Stimulated activated CD4-positive, alpha-beta T cell treated with anti-CD3 and anti-CD28 coated beads, Interleukin-12 subunit alpha, Interleukin-12 subunit beta, amount 100 ng/mL, for 24 hours (primary cell): Measurements from ENCODE around the gene CHST1.

Experiments used
- DNase-seq, 2 experiments: peaks; one replicate each; pipeline ENCODE4 v3.0.0-alpha.2; 2020; ENCODE audit warnings: low read depth in 2 of 2

The CHST1 gene, protein sequence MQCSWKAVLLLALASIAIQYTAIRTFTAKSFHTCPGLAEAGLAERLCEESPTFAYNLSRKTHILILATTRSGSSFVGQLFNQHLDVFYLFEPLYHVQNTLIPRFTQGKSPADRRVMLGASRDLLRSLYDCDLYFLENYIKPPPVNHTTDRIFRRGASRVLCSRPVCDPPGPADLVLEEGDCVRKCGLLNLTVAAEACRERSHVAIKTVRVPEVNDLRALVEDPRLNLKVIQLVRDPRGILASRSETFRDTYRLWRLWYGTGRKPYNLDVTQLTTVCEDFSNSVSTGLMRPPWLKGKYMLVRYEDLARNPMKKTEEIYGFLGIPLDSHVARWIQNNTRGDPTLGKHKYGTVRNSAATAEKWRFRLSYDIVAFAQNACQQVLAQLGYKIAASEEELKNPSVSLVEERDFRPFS

DNA sequence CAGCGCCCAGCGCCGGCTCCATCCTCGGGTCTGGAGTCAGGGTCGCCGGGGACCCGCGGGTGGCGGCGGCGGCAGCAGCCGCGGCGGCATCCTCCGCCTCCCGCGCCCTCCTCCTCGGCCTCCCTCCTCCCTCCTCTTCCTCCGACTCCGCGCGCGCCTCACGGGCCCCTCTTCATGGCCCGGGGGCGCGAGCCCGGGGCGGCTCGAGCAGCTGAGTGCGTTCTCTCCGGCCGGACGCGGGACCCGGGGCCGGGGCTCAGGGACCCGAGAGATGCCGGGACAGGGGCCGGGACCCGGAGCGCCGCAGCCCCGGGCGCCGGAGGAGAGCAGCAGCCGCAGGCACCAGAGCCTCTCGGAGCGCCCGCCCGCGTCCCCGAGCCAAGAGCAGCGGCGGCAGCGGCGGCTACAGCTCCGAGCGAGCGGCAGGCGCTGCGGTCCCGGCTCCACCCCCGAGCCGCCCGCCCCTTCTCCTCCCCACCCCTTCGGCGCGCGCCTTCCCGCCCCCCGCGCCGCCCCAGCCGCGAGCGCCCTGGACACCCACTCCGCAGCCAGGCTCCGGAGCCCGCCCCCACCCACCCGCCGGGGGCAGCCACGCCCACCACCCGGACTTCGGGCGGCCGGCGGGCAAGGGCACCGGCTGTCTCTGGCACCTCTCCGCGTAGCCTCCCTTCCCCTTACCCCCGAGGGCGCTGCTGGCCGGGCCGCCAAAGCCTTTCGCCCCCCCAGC, at the start of gene CHST1:
TSS of gene CHST1 (minus strand) at position 417 of the 727 bp plus-strand sequence. CDS start 14,699 bp downstream, outside the sequence.
- DNase-seq = peak in 1 of 2 experiments; percentile 15

DNA sequence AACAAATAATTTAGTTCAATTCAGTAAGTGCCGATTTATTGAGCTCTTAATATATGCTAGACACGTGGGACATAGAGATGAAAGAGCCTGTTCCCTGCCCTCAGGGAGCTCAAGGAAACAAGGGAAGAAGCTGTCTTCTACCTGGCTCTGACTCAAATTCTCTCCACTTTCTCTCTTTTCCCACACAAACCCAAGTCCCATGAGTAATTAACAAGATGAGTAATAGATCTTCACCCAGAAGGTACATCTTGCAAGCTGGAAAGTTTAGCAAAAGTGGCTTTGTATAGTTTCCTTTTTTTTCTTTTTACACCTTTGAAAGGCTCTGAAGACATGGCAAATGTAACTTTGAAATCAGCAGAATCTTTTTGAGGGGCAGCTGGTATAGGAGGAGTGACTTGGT, 48.2 kb upstream of the CHST1 start:
- DNase-seq = no peak

DNA sequence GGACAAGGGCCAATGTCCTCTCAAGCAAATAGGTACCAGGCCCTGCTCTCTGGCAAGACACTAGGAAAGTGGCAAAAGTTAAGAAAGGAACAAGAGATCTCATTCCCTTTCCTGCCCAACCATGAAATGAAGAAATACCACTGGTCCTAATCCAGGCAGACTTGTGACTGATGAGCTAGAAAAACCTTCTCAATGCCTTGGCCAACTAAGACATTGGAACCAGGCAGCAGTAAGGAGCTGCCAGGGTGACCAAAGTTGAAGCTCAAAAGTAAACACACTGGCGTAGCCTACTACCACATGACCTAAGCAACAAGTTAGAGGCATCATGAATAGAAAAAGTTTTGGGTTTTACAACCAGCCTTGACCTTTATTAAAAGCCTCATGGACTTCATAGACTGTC, 45.1 kb upstream of the CHST1 start:
- no peak for DNase-seq

DNA sequence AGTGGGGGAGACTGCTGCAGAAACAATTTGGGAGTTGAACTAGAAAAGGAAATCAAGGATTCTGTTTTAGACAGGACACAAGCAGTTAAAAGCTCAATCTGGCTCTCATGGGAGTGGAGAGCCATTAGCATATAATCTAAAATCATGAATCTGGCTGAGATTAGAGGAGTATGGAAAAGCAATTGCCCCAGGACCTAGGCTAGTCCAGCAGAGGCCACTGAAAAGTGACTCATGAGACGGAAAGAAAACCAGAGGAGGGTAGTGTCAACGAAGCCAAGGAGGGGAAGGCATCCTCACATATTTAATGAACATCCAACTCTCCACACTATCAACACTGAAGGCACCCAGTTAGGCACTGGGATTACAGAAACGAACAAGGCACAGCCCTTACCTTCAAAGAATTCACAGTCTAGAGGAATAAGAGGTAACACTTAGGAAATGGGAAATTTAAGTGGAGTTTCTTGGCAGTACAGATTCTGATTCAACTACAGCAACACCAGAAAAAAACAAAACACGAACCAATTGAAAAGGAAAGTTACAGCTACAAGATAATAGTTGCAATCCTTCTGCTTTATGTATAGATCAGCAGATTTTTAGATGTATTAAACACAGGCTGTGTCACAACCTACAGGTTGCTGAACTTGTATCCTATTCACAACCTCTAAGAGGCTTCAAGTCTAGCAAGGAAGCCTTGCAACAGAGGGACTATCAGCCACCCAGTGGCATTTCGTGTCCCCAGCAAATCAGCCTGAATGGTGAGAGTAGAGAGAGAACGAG, 43.7 kb upstream of the CHST1 start:
- no peak for DNase-seq

DNA sequence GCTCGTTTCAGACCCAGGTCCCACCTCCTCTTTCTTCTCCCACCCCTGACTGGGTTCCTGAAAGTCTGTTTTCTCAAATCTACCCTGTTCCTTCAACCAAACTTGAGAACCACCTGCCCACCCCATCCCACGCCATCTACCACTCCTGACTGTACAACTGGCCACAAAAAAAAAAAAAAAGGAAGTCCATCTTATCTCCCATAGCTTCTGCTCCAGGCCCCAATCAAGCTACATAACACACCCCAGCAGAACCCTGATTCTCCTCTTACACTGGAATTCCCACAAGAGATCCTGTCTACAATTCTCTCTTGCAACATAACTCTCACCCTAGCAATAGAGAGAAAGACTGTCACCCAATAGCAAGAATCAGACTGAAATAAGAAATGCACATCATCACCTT, 39.2 kb upstream of the CHST1 start:
- DNase-seq = no peak

DNA sequence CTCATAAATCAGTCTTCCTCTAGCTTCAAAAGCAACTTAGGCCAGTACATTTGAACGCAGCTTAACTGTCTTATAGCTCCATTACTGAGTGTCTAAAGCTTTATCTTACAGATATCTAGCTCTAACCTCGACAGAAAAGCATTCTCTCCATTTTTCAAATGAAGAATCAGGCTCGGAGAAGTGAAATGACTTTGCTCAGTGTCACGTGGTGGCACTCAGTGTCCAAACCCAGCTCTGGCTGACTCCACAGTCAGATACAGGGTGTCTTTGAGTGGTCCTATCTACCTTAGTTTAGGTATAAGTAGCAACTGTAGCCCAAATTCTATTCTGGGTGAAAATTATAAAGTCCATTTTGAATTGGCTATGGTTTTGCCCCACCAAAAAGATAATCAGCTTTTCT, 38.7 kb upstream of the CHST1 start:
- no peak for DNase-seq

DNA sequence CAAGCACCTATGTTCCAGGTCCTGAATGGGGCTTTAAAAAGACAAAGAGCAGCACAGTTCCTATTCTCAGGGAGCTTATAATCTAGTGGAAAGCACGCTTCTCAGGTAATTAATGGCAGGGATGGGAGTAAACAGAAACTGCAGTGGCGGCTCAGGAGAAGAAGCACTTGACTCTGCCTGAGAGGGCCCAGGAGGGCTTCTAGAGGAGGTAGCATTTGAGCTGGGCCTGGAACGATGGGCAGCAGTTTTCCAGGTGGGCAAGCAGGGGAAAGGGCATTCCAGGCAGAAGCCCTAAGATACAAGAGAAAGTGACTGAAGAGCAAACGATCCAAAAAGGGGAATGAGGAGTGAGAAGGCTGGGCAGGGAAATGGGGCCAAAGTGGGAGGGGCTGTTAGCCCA, 37.1 kb upstream of the CHST1 start:
- DNase-seq = no peak

DNA sequence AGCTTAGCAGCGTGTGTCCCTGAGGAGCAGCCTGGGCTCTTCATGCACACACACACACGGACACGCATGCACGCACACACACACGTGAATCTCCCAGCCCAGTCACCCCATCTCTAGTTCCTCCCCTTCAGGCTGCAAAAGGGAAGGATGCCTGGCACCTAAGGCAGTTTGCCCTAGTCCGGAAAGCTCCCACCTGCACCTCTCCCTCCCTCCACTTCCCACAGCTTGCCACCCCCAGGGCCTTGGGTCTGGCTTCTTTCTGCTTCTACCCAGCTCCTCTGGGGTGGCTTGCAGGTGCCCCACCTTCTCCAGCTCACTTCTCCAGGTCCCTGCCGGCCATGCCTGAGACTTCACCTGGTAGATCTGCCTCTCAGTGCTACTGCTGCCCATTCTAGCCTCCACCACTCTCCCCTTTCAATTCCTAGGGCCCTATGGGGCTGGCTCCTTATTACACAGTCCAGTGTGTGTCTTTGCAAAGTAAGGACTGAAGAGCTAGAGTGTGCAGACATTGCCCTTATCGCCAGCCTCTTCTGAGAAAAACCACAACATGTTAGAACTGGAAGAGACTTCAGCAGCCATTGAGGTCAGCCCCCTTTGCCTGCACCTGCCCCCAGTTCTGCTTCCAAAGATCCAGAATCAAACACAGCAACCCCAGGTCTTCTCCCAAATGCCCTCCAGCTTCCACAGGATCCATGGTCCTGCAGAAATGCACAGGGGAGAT, 33.5 kb upstream of the CHST1 start:
- no peak for DNase-seq

DNA sequence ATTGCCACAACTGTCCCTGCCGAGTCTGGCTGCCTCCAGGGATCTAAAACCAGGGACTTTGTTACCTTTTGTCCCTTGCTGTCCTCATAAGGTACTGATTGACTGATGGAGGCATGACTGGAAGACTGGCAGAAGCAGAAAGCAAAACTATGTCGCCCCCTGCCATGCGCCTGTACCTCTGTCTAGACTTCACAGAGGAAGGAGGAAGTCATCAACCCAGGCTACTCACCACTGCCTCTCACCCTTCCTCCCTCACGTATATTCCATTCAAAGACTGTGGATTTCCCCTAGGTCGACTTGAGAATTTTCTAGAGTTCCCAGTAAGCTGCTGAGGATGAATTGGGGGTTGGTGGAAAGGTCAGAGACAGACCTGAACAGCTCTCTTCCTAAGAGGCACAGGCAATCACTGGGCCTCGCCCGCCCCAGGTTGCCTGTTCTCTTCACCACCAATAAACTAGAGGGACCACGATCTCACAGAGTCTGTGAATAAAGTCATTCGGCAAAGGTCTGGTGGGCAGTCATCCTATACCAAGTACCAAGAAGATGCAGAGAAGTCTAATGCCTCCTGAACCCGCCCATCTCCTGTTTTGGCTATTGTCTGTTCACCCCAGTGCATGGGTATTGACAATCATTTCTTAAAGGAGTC, 27.5 kb upstream of the CHST1 start:
- no peak for DNase-seq

DNA sequence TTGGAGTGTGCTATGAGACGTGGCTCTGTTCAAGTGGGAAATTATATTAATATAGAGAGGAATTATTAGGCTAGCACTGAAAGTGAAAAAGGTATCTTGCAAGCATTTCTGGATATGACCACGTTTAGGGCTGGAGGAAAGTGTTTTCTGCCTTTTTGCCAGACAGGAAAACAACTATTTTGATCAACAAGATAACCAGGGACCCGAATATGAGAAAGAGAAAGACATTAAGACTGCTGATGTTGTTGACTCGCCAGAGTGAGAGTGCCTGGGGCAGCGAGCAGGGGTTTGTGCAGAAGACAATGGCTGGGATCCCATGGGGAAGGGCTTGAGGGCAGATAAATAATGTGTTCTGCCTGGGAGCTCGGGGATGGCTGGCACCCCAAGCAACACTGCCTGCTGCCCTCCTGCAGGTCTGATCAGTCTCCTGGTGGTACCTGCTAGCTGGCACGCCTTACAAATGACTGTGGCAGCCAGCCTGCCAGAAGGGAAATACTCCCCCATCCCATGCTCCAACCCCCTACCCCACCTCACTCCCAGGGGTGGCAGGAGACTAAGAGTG, 23.1 kb upstream of the CHST1 start:
- DNase-seq = no peak

DNA sequence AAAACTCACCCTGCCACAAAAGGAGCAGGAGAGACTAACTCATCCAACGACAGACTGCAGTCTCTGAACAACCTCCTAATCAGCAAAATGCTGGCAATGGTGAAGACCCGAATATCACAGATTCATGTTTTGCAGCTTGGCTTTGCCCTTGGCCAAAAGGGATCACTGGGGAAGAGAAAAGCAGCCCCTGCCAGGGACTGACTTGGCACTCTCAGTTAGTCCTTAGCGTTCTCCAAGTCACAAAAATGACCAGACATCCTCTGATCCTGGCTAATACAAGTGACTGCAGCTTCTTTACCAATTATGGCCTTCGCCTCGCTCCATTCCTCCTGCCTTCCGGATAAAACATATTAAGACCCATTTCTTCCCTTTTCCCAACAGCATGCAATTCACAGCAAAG, 22.4 kb upstream of the CHST1 start:
- no peak for DNase-seq

DNA sequence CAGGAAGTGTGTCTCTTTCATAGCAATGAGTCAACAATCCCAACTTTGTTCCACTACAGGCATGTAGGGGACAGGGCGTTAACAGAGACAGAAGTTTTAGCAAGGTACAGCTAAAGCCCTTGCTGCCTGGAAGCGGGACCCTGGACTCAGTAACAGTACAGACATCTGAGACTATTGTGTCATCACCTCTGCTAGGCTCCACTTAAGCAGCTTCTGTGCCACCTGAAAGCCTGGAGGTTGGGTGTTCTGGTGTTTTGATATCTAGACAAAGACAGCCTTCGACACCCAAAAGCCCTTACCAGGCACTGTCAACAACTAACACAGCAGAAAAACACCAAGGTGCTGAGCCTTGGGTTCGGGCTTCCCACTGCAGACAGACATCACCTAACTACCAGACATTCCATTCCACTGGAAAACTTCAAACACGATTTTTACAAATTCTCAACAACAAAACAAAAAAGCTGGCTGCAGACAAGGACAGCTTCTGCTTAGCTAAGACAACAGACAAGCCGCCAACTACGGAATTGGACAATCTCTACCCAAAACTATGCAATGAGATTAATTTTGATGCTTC, 20.6 kb upstream of the CHST1 start:
- DNase-seq = no peak

DNA sequence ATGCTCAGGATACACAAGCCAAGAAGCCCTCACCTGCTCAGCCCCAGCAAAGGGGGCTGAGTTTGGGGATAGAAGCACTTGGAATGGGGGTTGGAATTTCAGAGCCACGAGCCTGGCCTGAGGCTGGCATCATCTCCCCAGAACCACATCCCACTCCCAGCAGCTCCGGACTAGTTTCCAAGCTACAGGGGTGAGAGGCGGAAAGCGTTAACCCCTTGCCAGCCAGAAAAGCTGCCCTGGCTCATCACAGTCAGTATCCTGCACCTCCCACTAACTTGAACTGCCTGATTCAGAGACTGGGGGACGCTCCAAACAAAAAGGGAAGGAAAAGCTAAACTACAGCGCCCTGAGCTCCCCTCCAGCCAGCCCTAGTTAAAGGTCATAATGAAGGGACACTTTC, 19.0 kb upstream of the CHST1 start:
- no peak for DNase-seq

DNA sequence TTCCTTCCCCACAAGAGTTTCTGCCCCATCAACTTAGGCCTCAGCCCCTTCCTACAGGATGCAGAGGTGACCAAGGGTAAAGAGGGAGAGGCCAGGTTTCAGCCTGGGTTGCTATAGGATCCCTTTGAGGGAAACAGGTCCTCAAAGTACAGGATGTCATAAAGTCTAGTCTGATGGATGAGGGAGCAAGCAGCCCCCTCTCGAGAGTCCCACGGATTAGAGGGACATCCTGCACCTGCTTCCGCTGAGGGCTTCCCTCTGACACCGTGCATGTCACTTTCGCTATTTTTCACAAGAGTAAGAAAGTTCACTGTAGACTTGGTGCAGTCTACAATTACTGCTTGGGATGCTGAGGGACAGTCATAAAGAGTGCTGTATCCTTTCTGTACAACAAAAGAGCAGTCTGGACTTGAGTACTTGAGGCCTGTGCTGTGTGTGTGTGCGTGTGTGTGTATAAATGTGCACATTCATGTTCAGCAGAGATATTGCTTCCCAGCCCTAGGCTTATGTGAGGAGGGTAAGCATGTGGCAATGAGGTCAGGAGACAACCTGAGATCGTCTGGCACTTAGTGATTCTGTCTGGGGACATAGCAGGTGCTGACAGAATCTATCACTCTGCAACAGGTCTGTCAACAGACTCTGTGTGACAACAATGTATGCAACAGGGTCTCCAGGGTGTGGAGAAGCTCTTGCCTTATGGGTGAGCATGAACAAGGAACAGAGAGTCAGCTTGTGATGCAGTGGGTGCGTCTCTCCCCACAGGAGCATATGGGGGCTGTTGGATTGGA, 18.0 kb upstream of the CHST1 start:
- no peak for DNase-seq

DNA sequence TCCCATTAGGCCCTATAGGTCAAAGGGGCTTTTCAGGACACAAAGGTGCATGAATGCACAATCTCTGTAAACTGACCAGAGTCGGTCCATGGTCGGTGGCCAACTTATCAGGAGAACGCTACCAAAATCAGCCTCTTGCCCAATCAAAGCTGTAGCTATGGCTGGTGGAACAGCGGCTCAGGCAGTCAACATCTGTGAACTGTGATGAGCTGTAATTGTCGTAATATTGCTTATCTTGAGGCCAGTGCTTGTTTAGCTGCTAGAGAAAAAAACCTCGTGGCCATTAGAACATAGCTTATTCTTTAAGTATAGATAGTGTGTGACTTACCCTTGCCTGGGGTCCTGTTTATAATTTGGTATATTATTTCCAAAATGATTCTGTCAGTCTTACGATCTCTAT, 14.4 kb upstream of the CHST1 start:
- no peak for DNase-seq

DNA sequence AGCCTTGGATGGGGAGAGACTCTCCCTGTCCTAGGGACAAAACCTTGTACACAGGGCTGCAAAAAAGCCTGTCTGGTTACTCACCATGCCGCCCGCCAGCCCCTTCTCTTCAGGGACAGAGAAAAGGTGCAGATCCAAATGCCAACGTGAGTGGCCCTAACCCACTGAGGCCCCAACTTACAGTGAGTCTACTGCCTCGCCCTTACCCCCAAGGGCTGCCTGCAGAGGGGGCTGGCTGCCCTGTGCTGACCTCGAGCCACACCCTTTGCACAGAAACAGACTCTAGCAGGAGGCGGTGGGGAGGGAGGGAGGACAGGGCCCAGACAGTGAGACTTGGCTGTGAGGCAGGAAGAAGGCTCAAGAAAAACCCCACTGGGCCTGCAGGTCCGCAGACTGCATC, 13.6 kb upstream of the CHST1 start:
- DNase-seq = no peak

DNA sequence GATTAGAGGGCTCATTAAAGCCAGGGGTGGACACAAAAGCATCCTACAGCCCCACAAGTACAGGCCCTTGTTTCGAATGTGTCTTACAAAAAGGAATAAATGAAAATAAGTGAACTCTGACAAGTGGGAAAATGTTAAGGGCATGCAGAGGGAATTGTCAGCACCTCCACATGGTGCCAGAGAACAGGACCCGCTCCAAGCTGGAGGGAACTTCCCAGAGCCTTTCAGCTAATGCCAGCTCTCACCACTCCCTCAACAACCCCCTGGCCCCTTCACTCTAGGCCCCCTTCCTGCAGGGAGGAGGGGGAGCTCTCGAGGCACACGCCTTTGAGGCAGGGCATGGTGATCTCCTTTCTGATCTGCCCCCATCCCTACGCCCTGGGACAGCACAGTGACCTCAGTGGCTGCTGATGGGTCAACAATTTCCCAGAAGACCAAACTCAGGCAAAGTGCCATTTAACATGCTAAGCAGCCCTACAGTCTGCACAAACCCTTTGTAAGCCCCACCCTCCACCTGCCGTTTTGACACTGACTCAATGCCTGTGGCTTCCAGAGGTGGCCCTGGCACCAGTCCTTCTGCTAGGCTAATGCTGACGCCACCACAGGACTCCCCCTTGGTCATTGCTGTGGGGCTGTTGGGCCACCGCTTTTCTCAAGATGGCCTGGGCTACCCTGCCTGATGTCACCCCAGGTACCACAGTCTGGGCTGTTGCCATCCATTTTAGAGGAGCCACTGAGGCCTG, 12.5 kb upstream of the CHST1 start:
- DNase-seq = no peak

DNA sequence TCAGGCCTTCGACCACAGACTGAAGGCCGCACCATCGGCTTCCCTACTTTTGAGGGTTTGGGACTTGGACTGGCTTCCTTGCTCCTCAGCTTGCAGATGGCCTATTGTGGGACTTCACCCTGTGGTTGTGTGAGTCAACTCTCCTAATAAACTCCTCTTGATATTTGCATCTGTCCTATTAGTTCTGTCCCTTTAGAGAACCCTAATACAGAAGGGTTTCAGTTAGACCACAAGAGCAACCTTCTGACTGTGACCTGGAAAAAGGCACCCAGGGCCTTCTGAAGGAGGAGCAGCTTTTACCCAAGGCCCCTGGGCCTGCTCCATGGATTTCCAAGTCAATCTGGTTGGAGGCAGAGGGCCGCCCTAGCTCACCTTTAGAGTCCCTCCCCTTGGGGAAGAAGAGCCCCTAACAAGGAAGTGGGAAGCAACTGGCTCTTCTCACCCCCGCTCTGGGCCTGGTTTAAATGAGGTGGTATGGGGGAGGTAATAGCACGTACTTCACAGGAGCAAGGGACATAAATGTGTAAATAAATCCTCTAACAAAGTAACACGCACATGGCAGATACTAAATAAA, 11.2 kb upstream of the CHST1 start:
- DNase-seq = no peak

DNA sequence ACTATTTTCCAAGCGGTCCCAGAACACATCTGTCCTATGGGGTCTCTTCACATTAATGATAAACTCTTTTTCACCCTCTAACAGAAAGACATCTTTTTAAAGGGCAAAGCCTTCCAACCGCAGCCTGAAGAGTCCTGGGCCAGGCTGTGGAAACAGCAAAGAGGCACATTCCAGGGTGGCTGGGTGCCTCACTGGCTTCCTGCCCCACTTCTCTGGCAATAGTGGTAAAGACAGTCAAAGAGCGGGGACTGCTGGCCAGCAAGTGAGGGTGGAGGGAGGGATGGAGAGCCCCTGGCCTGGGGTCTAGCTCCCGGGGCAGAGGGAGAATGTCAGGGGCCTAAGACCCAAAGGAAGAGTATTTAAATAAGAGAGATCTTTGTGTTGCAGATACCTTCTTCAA, 10.2 kb upstream of the CHST1 start:
- no peak for DNase-seq
